Measurements from ENCODE around the gene GRPEL2.

The GRPEL2 gene, protein sequence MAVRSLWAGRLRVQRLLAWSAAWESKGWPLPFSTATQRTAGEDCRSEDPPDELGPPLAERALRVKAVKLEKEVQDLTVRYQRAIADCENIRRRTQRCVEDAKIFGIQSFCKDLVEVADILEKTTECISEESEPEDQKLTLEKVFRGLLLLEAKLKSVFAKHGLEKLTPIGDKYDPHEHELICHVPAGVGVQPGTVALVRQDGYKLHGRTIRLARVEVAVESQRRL

DNA sequence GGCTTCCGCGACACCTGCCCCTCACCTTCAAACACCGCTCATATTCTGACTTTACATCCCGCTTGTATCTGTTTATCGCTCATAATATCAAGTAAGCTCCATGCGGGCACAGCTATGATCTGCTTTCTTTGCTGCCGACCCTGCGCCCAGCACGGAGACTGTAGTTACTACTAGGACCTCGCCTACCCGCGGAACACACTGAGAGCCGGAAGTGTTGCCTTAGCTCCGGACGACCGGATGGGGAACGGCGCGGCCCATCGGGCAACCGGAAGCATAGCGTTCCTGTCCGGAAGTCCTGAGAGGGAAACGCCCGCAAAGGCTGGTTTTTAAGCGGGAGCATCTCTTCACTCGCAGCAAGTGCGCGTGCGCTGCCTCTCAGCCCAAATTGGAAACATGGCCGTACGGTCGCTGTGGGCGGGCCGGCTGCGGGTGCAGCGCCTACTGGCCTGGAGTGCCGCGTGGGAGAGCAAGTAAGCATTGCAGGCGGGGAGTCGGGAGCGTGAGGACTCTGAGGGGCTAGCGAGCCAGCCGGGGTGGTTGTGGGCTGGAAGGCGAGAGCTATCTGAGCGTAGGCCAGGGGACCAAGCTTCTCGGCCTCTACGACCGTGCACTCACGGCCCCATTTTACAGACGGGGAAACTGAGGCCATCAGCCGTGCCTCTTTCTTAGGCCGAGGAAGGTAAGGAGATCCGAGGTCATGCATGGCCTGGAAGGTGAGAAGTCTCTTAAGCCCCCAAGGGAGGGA is at the start of gene GRPEL2:
TSS of gene GRPEL2 (plus strand) at position 353 of the 745 bp plus-strand sequence. CDS start at position 394, 41 bp downstream.
- peak; percentile 86 for DNase-seq

GRCh38 chr5:149297340-149298025 is 47.8 kb upstream of the GRPEL2 start:
- no peak for DNase-seq

DNA sequence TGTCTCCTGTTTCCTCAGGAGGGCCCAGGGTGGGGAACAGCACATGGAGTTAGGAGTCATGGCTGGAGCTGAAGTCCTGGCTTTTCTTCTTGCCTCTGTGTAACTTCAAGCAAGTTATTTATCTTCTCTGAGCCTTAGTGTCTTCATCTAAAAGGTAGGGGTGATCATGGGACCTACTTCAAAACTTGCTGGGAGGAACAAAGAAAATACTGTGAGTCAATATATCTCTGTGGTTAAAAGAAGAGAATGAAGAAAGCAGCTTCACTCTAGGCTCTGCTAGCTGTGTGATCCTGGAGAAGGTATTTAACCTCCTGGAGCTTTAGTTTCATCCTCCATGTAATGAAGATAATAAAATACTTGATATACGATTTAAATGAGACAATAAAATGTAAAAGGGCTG is 47.1 kb upstream of the GRPEL2 start:
- DNase-seq, result no peak

GRCh38 chr5:149298842-149299404 is 46.4 kb upstream of the GRPEL2 start:
- DNase-seq, result no peak

DNA sequence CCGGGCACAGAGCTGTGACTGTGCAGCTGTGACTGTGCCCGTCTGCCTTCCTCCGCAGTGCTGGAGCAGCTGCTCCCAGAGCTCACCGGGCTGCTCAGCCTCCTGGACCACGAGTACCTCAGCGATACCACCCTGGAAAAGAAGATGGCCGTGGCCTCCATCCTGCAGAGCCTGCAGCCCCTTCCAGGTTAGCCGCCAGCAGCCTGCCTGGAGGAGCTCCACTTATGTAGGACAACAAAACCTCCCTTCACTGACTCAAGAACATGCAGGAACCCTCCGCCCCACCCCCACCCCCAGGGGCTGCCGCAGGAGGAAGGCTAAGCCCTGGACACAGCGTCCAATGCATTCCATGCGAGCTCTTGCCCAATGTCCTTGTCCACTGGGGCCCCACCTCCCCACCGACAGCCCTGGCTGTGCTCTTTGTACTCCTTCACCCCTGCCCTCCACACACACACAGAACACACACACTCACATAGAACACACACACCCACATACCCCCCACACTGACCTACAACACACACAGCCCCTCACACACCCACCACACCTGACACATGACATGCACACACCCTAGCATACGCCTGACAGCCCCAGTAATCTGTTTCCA is 45.7 kb upstream of the GRPEL2 start:
- no peak for DNase-seq

DNA sequence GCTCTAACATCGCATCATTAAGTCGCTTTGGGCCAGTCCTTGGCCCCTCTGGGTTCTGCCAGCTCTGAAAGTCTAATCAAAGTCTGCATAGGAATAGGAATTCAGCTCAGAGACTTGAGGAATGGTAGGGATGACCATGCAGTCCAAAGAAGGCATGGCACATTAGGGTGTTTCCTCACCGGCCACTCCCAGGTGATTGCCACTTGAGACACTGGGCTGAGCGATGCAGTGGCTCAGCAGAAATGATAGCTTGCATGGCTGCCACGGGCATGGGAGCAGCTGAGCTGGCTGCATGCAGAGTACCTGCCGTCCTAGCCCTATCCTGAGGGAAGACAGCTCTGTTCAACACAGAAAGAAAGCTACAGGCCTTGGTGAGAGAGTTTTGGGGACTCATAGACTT is 44.9 kb upstream of the GRPEL2 start:
- no peak for DNase-seq

DNA sequence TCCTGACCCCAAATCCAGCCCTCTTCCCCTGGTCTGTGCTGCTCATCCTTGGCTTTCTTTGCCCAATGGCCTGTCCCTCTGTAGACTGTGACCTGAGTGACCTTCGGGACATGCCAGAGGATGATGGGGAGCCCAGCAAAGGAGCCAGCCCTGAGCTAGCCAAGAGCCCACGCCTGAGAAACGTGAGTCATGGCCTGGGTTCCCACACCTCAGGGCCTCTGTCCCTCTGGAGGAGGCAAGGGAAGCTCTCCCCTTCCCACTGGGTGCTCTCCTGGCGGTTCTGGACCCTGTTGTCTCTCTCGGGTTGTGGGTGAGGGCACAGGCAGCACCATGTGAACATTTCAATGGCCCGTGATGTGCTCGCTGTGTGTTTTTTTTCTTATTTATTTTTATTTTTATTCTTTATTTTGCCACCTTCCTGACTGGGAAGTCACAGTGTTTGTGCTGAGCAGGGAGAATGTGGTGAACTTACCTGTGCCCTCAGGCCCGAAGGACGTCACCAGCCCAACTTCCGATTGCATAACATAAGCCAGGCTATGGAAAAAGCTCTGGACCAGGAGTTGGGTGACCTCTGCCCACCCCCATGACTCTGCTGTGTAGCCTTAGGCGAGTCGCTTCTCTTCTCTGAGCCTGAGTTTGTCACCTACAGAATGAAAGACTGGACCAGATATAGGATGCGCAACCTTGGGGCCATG is 44.1 kb upstream of the GRPEL2 start:
- DNase-seq, result no peak

- DNase-seq, result no peak
Measured at GRCh38 chr5:149301744-149302380, 43.4 kb upstream of the GRPEL2 start.

DNA sequence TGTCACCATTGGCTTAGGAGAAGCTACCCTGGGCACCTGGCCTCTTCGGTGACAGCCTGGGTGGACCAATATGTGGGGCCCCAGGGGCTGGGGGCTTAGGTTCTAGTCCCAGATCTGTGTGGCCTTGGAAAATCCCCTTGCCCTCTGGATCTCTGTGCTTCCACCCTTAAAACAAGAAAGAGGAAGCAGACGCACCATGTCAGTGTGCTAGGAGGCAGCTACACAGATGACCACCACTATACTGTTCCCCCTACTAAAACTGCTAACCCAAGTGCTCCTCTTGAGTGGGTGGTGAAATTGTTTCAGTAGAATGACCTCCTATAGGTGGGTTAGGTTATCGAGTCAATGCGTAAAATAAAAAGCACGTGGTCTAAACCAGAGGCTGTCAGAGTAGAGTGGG is 42.7 kb upstream of the GRPEL2 start:
- no peak for DNase-seq

DNA sequence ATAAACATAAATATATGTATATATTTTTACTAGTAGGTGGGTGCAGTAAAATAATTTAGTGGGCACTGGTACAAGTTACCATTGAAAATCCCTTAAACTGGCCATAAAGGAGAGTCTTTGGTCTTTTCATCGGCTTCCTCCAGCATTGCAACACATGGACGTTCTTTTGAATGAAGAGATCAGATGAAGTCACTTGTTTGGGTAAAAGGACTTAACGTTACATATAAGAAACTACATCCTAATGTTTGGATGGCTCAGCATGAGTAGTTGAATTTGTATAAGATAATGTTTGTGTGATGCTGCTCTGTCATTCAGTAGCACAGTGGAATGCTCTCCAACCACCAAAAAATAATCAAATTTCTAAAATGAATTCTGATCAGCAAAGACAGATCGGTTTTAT is 42.1 kb upstream of the GRPEL2 start:
- DNase-seq, result no peak

- no peak for DNase-seq
Measured at GRCh38 chr5:149304195-149305078, 40.9 kb upstream of the GRPEL2 start.

- DNase-seq, result no peak
Measured at GRCh38 chr5:149309354-149309753, 35.9 kb upstream of the GRPEL2 start.

DNA sequence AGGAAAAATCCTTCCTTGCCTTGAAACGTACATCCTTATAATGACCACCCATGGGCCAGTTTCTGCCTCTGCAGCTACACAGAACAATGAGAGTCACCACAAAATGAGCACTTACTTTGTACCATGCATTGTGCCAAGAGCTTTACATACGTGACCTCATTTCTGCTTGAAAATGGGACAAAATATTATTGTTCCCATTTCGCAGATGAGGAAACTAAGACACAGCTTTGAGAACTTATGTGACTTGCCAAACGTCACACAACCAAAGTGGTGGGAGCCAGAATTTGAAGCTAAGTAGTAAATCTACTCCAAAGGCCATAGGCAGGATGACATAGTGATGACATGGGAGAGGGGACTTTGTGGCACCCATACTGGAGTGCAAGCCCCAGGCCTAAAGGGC is 34.8 kb upstream of the GRPEL2 start:
- DNase-seq, result no peak

DNA sequence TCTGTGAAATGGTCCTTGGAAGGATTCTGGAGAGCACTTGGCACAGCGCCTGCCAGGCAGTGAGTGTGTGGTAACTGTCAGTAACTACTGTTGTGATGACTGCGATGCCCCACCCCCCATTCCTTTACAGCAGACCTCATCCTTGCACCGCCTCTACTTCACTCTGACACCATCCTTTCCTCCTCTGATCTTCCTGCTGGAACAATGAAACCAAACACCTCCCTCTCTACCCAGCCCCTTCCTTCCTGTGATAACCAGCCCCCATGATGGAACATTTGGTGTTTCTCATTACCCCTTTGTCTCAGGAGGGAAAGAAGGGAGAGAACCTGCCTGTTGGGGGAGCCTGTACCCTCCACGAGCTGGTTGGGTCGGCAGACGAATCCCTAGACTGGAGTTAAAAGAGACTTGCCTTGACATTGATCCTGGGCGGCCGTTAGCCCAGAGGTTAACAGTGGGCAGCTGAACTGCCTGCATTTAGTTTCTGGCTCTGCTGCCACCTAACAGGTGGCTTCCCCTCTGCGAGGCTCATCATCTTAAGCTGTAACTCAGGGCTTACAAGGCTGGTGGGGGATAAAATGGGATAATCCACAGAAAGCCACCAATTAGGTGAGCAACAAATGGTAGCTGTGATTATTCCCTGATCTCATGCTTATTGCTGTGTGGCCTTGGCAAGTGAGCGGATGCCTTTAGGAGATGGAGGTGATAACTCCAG is 34.2 kb upstream of the GRPEL2 start:
- no peak for DNase-seq

DNA sequence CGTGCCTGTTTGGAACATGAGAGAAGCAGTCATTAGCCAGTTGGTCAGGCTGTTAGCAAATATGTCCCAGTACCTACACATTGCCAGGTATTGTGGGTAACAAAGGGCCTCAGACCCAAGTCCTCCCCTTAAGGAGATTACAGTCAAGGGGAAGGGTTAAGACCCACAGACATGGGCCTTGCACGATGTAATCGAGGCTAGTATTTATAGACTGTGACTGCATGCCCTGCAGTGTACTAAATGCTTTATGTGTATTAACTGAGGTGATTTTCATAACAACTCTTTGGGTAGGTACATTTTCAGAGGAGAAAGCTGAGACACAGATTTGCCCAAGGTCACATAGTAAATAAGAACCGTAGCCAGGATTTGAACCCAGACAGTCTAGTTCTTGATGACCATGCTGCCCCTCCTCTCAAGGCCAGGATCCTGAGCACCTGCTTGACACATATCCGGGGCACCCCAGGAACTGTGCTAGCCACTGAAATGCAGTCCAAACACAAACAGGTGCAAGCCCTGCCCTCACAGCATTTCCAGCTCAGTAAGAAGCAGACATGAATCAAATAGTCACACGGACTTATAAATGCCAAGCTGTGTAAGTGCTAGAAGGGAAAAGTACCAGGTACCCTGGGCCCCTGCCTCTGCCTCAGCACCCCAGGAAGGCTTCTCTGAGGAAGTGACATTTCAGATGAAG is 32.0 kb upstream of the GRPEL2 start:
- DNase-seq, result no peak

DNA sequence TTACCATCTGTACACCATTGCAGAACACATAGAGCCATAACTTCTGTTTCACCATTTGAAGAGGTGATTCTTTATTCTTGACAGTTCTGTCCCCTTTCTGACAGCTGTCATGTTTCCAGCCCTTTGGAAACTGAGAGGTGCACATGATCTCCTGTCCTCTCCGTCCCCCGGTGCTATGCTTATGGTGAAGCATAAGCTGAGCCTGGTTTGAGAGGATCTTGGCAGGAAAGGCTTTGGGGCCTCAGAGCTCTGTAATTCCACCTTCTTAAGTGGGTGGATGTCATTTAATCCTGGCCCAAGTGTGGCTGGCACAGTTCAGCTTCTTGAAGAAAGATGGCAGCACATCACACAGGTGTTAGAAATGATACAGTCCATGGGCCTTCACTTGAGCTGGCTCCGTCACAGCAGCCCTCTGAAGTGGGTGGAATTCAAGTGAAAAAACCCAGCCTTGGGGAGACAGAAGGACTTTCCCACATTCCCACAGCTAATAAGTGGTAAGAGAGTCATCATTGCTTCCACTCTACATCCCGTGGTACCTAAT is 30.7 kb upstream of the GRPEL2 start:
- no peak for DNase-seq

GRCh38 chr5:149315753-149316152 is 29.5 kb upstream of the GRPEL2 start:
- DNase-seq, result no peak

GRCh38 chr5:149317281-149318048 is 27.8 kb upstream of the GRPEL2 start:
- DNase-seq, result peak; percentile 32

DNA sequence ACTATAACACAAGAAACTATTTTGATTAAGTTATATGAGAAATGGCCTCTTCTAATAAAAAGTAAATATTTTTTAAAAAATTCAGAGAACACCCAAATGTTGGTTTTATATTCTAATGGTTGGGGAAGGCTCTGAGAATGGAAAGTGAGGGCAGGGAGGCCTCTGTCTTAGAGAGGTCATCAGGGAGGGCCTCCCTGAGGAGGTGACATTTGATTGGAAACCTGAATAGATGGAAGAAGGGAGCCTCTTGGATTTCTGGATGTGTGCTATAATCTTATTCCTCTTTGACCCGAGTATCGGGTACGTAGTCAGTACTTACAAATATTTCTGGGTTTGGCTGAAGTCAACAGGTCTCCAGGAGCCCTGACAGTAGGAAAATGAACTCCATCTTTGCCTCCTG is 26.1 kb upstream of the GRPEL2 start:
- DNase-seq, result no peak

All from activated CD8-positive, alpha-beta memory T cell treated with anti-CD3 and anti-CD28 coated beads, Interleukin-2, amount 50 U/mL, for 4 hours (primary cell).